Mesodermal cell (in vitro differentiated cells): ENCODE results near the gene MYO18B.

Experiments used
- H3K27ac ChIP-seq: 2 replicates; pipeline ENCODE4 v1.7.0; 2013; ENCODE audit warnings: mild to moderate bottlenecking, low read depth, low read length, moderate library complexity; ENCODE audit not compliant: severe bottlenecking
- H3K36me3 ChIP-seq: 2 replicates; pipeline ENCODE4 v1.7.1; 2013; ENCODE audit warnings: mild to moderate bottlenecking, low read length, moderate library complexity; ENCODE audit not compliant: control insufficient read depth, insufficient read depth
- H3K4me1 ChIP-seq: one replicate; pipeline ENCODE4 v1.7.1; 2013; ENCODE audit warnings: mild to moderate bottlenecking, low read length; ENCODE audit not compliant: insufficient read depth, control insufficient read depth, poor library complexity, severe bottlenecking
- H3K4me3 ChIP-seq: 2 replicates; pipeline ENCODE4 v1.7.0; 2013; ENCODE audit warnings: low read length, control low read depth, mild to moderate bottlenecking; ENCODE audit not compliant: insufficient read depth, poor library complexity, severe bottlenecking; ENCODE audit errors: extremely low read depth
- H3K9me3 ChIP-seq: 2 replicates; pipeline ENCODE4 v1.7.1; 2013; ENCODE audit warnings: mild to moderate bottlenecking, low read length, moderate library complexity; ENCODE audit not compliant: control insufficient read depth
- WGBS, 2 experiments: methylation state at CpG; one replicate each; pipeline ENCODE4 v1.1.5; 2013; ENCODE audit warnings: missing lambda C conversion rate in 2 of 2; ENCODE audit not compliant: insufficient coverage in 2 of 2; 5-methylcytosine and 5-hydroxymethylcytosine counted together

The MYO18B gene

DNA sequence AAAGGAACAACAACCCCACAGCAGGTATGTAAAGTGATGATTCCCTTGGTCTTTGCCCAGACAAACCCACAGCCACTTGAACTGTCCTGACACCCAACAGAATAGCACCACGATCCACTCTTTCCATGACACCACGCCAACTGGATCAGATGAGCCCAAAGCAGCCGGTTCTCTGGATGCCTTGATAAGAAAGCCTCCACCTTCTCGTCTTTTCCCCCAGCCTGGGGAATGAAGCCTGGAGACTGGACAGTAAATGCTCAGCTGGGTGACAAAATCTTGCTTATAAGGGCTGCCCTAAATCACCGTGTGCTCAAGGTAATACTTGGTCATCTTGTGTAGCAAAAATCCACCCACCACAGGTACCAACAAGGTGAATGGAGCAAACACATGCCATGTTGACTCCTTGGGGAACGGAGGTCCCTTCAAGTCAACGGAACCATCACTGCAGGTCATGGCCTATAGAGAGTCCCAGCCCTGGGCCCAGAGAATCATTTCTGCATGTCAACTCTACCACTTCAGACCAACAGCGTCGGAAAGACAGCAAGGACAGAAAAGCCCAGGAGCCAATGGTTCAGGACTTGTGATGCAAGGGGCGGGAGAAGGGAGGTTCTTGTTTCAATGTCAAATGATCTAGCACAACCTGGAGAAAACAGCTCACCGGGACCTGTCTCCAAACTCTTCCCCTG is 2.2 kb upstream of the MYO18B start:
- H3K27ac ChIP-seq: no peak overlapping the region
- H3K36me3 ChIP-seq: no peaks in the 10 kb centered on the region
- H3K9me3 ChIP-seq: no peaks in the 10 kb centered on the region
- peaks cover 7% of the 10 kb centered on the region for H3K4me1 ChIP-seq
- no peak overlapping the region for H3K4me3 ChIP-seq
- WGBS, 2 experiments: 91 to 93% methylated on average over 5 to 7 of the region's 11 CpGs

DNA sequence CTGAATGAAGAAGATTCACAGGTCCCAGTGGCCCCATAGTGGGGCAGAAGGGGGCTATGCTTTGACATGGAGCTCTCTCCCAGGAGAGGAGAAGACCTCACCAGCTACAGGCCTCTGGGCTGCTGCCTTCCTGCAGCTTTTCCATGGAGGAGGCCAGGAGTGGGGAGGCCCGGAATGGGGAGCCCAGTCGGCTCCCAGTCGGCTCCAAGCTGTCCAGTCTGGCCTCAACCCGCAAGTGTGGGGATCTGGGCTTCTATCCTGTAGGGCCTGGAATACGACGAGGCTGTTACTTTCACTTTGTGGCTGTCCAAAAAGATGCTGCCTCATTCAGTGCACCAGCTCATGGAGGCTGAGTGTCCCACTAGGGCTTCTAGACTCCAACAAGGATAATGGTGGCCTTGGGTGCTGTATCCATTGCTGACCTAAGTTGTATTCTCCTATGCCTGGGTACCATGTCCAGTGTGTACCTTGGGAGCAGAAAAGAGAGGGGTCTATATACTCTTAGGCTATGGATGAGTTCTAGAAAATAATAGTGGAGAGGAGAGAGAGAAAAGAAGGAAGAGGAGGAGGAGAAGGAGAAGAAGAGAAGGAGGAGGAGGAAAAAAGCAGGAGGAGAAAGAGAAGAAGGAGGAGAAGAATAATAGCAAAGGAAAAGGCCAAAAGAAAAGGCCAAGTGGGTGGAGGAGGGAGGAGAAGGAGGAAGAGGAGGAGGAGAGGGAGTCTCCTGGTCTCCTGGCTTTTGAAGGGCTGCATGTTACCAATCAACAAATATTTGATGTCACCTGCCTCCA is 1.1 kb downstream of the MYO18B start:
- Histone ChIP-seq H3K4me1 (peaks cover 13% of the 10 kb centered on the region), H3K27ac (no peak overlapping the region), H3K4me3 (no peak overlapping the region), H3K36me3 (no peaks in the 10 kb centered on the region), H3K9me3 (no peaks in the 10 kb centered on the region)
- 87 to 96% methylated on average over 5 of the region's 6 CpGs for WGBS, 2 experiments

DNA sequence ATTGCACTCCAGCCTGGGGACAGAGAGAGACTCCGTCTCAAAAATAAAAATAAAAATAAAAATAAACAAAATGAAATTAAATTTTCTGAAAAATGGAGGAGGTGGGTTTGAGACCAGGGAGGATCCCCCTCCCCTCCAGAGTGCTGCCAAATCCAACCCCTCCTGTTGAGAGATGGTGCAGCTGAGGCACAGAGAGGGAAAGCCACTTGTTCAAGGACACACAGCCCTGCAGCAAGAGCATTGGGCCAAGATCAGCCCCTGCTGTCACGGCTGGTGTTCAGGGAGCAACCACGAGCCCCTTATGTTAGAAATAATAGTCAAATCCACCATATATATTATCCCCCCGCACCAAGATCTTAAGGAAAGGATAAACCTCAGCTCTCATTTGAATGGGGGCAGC is 2.7 kb downstream of the MYO18B start:
- no peak overlapping the region for H3K4me3 ChIP-seq
- no peaks in the 10 kb centered on the region for H3K36me3 ChIP-seq
- H3K27ac ChIP-seq: no peak overlapping the region
- H3K9me3 ChIP-seq: no peaks in the 10 kb centered on the region
- 60% methylated on average over 2 of the region's 4 CpGs; no CpG with 5 or more reads in 1 of the 2 experiments for WGBS, 2 experiments
- peaks cover 13% of the 10 kb centered on the region for H3K4me1 ChIP-seq

DNA sequence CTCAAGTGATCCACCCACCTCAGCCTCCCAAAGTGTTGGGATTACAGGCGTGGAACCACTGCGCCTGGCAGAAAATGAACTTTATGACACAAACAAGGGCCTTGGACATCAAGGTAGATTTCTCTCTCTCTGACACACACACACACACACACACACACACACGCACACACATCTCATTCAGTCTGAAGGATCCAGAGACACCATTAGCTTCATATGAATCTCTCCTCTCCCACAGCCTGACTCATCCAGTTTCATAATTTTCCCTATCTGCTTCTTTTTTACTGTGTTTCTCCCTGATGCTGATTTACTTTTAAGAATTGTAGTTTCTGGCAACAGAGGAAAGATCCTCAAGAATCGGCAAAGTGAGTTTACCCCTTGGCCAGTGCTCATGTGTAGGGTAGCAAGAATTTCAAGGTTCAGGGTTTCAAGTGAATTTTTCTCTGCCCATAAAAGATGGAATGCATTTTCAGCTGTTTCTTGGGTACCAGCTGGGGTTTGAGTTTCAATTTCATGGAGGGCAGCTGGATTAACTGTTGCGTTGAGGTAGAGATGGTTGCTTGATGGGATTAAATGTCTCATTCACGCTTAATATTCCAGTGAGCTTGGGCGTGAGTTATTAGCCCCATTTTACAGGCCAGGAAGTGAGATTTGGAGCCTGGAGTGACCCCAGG is 3.5 kb downstream of the MYO18B start:
- Histone ChIP-seq H3K27ac (no peak overlapping the region), H3K4me3 (no peak overlapping the region), H3K9me3 (no peaks in the 10 kb centered on the region)

DNA sequence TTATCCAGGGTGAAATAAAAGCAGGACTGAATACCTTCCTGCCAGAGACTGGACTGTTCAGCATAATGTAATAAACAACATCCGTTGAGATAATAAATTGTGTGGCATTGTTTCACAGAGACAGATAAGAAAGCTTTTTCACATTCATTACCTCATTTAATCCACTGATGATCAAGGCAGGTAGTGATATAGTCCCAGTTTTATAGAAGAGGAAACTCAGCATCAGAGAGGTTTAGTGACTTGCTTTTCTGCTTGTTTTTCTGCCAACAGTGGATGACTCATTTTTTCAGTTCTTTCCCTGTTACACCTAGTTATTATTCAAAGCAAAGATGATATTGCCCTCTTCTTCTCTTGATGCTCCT is 4.0 kb downstream of the MYO18B start:
- Histone ChIP-seq H3K27ac (no peak overlapping the region), H3K4me3 (no peak overlapping the region), H3K4me1 (peaks cover 13% of the 10 kb centered on the region), H3K9me3 (no peaks in the 10 kb centered on the region), H3K36me3 (no peaks in the 10 kb centered on the region)
- WGBS, 2 experiments: no CpG with 5 or more reads among the region's 1 CpG

More for the DNA sequence above, 3.5 kb downstream of the MYO18B start:
- Histone ChIP-seq H3K4me1 (peaks cover 13% of the 10 kb centered on the region), H3K36me3 (no peaks in the 10 kb centered on the region)
- 92 to 100% methylated on average over 4 to 6 of the region's 7 CpGs for WGBS, 2 experiments

DNA sequence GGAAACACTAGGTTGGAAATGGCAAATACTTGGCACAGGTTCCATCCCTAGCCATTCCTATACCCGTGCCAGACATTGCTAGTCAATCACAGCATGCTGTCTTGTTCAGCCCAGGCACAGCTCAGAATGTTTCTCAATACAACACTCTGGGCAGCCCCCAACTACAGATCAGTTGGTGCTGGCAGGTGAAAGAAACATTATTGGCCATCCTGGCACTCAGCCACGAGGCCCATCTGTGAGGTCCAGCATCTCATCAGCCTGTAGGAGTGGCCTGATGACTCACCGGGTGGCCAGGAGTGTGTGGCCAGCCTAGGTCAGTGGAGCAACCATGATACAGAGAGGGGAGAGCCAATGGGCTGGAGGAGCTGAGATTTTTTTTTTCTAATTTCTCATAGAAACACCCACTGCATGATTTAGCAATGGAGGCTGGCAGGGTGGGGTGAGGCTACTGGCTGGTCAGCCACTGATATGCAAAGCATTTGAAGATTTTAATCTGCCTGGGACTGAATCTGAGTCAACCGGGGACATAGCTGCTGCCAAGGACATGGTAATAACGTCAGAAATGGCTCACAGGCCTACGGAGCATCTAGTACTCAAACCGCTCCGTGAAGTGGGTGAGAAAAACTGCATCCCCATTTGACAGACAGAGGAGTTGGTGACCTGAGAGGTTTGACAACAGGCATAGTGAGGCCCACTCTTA is 5.4 kb downstream of the MYO18B start:
- WGBS, 2 experiments: 76 to 90% methylated on average over 6 to 8 of the region's 8 CpGs
- Histone ChIP-seq H3K27ac (no peak overlapping the region), H3K4me1 (peaks cover 6% of the 10 kb centered on the region), H3K36me3 (no peaks in the 10 kb centered on the region), H3K9me3 (no peaks in the 10 kb centered on the region), H3K4me3 (no peak overlapping the region)

DNA sequence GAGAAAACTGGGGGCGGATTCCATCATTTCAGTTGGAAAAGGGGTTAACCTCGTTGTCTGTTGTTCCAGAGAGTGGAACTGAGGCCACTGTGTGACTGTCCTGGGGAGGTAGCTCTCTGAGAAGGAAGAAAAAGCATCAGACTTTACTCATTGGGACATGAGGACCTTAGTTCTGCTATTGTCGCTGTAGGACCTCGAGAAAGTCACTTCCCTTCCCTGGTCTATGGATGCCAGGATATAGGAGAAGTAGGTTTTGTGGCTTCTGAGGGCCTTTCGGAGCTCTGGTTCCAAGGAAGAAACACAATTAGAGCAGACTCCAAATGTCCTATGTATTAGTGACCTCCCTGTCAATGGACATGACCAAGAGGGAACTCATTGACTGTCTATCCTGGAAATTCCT is 6.2 kb downstream of the MYO18B start:
- H3K36me3 ChIP-seq: no peaks in the 10 kb centered on the region
- H3K4me3 ChIP-seq: no peak overlapping the region
- 84 to 96% methylated on average over 4 of the region's 5 CpGs for WGBS, 2 experiments
- no peaks in the 10 kb centered on the region for H3K9me3 ChIP-seq
- H3K4me1 ChIP-seq: peaks cover 6% of the 10 kb centered on the region
- H3K27ac ChIP-seq: no peak overlapping the region

DNA sequence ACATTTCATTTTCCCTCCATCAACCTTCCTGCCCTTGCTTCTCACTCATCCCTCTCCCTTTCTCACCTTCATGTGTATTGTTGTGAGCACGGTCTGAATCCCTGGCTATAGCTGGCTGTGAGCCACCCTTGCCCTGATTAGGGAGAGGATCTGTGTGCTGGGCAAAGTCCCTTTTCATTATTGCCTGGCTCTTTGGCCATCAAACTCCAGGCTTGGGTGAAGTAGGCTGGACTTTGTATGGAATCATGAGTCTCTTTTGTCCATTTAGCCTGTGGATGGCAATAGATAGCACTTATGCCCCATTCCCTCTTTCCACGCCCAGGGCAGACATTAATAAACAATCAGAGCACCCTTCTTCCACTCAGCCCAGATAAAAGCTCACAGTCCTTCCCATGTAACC is 6.7 kb downstream of the MYO18B start:
- Histone ChIP-seq H3K4me3 (no peak overlapping the region), H3K27ac (no peak overlapping the region), H3K4me1 (peaks cover 6% of the 10 kb centered on the region), H3K36me3 (no peaks in the 10 kb centered on the region), H3K9me3 (no peaks in the 10 kb centered on the region)
- 86 to 100% methylated on average over 1 of the region's 2 CpGs for WGBS, 2 experiments

DNA sequence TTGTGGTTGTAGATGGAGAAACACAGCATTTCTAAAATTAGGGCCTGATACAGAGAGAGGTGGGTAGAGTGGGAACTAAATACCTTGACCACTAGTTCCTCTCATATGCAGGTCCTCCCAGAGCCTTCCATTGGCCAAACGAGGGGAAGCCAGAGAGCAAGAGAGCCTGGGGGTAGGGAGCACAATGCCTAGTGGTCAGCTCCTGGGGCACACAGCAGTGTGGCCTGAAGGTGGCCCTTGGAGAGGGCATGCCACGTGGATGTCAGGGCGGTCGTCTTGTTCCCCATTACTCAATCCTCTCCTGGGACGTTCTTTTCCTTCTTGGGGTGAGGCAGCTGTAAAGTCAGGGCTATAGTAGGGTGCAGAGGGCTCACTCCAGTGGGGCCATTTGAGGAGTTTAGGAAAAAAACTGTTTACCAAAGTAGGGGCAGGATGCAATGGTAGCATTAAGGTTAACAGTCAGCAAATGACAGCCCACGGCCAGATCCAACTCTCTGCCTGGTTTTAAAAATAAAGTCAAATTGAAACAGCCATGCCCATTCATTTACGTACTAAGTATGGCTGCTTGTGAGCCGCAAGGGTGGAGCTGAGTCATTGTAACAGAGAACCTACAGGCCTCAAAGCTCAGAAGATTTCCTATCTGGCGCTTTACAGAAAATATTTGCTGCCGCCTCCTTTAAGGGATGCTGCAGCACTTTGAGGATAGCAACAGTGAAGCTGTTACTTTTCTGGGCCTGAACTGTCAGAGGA is 7.6 kb downstream of the MYO18B start:
- WGBS, 2 experiments: 85 to 87% methylated on average over 5 to 8 of the region's 10 CpGs
- H3K4me1 ChIP-seq: peaks cover 6% of the 10 kb centered on the region
- H3K9me3 ChIP-seq: no peaks in the 10 kb centered on the region
- H3K27ac ChIP-seq: no peak overlapping the region
- no peaks in the 10 kb centered on the region for H3K36me3 ChIP-seq
- no peak overlapping the region for H3K4me3 ChIP-seq

DNA sequence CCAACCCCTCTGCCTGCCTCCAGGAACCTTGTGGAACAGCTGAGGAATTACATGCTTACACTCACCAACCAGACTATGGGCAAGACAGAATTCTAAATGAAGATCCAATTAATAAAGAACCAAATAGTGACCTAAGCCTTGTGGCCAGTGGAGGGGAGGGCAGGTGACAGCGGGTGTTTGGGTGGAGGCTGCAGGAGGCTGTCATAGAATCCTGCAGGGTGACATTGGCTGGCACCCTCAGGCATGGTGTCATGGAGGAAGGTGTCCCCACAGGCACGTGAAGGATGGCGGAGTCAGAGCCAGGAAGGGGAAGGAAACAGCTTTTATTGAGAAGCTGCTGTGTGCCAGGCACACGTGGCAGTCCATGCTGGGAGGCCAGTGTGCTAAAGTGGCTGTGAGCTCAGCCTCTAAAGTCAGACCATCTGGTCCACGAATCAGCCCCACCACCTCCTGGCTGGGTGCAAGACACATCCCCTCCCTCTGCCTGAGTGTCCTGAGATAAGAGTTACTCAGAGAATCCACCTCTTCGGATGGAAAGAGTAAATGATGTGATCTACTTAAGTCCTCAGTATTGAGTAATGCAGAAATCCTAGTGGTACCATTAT is 8.7 kb downstream of the MYO18B start:
- no peak overlapping the region for H3K4me3 ChIP-seq
- peaks cover 6% of the 10 kb centered on the region for H3K4me1 ChIP-seq
- WGBS, 2 experiments: 80 to 87% methylated on average over 5 to 6 of the region's 6 CpGs
- H3K9me3 ChIP-seq: no peaks in the 10 kb centered on the region
- H3K27ac ChIP-seq: no peak overlapping the region
- H3K36me3 ChIP-seq: no peaks in the 10 kb centered on the region
